Duodenal mucosa (tissue), 2 donors: ENCODE measurements around the gene SAMM50.
"Not testable (repeated sequence)": the region's sequence is repeated elsewhere in the genome, so short reads cannot be mapped to it uniquely, and the experiment has no call there.

Experiments used
- H3K27ac ChIP-seq: one replicate; pipeline ENCODE4 v1.7.0; 2013; ENCODE audit warnings: low read depth, low read length
- H3K27me3 ChIP-seq, 2 donors: one replicate each; pipeline ENCODE4 v1.7.0; 2013; ENCODE audit warnings: low read length in 2 of 2, control low read depth in 1 of 2; ENCODE audit not compliant: insufficient read depth in 2 of 2, control insufficient read depth in 1 of 2
- H3K36me3 ChIP-seq, 2 donors: one replicate each; pipeline ENCODE4 v1.7.0; 2013; ENCODE audit warnings: low read length in 2 of 2, control low read depth in 1 of 2; ENCODE audit not compliant: insufficient read depth in 2 of 2, control insufficient read depth in 1 of 2
- H3K4me1 ChIP-seq, 2 donors: one replicate each; pipeline ENCODE4 v1.7.0; 2013; ENCODE audit warnings: low read length in 2 of 2, control low read depth in 1 of 2; ENCODE audit not compliant: insufficient read depth in 2 of 2, control insufficient read depth in 1 of 2
- H3K4me3 ChIP-seq, 2 donors: one replicate each; pipeline ENCODE4 v1.7.0; 2013; ENCODE audit warnings: low read length in 2 of 2, low read depth in 1 of 2
- H3K9ac ChIP-seq, 2 donors: one replicate each; pipeline ENCODE4 v1.7.0; 2013; ENCODE audit warnings: low read length in 2 of 2, low read depth in 1 of 2
- H3K9me3 ChIP-seq, 2 donors: one replicate each; pipeline ENCODE4 v1.7.0; 2013; ENCODE audit warnings: low read length in 2 of 2, control low read depth in 1 of 2; ENCODE audit not compliant: control insufficient read depth in 1 of 2

SAMM50 gene

DNA sequence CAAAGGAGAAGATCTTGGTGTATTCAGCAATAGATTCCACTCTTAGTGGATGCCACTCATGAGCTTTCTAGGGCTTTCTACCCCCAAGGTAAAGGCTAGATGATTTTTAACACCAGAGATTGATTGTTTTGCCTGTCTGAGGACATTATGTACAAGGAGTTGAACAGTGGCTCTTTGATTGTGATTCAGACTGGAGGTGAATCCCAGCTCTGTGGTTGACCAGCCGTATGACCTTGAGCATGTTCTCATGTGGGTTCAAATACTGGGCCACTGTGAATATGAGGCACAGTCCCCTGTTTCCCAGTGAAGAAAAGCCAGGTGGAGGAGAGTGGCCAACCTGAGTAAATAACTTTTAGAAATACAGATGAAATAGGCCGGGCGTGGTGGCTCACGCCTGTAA, 44.9 kb downstream of the SAMM50 start:
- no peaks in the 10 kb centered on the region for H3K27me3 ChIP-seq
- H3K9ac ChIP-seq = no peak overlapping the region
- no peaks in the 10 kb centered on the region for H3K9me3 ChIP-seq
- no peak overlapping the region for H3K4me3 ChIP-seq
- H3K4me1 ChIP-seq = peaks cover 0 to 5% of the 10 kb centered on the region in 2 donors
- H3K27ac ChIP-seq = no peak overlapping the region
- H3K36me3 ChIP-seq = peaks cover 10 to 37% of the 10 kb centered on the region in 2 donors

DNA sequence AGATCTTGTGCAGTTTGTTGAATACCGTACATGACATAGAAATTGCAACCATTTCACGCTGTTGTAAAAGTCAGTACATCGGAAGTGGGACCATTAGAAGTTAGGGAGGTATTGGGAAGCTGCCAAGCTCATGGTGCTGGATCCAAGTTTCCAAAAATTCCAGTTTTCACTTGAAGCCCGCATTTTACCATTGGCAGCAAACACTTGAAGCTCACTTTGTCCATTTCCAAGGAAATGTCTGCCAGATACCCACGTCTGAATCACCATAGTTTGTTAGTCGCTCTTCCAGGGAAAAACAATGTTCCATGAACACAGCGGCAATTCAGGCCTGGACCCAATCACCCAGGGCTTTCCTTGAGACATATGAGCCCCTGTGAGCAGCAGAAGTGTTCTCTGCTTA, 46.3 kb downstream of the SAMM50 start:
- Histone ChIP-seq H3K9ac (no peak overlapping the region), H3K27ac (no peak overlapping the region), H3K4me3 (no peak overlapping the region), H3K36me3 (peaks cover 8 to 24% of the 10 kb centered on the region in 2 donors), H3K27me3 (no peaks in the 10 kb centered on the region), H3K9me3 (no peaks in the 10 kb centered on the region), H3K4me1 (no peaks in the 10 kb centered on the region)

DNA sequence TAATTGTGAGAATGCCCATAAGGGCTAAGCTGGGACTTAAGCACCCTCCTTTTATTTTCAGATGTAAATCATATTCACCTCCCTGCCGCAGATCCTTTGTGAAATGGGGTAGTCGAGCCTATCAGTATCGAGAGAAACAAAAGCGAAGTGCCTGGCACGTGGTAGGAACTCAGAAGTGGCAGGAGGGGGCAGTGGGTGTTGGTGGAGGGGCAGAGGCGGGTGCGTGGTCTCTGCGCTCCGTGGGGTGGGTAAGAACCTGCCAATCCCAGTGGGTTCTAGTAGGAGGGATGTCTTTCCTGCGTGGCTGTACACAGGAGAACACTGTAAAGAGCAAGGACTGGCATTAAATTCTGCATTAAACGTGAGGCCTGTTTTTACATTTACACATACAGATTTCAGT, 47.1 kb downstream of the SAMM50 start:
- Histone ChIP-seq H3K4me3 (no peak overlapping the region), H3K27me3 (no peaks in the 10 kb centered on the region), H3K9ac (no peak overlapping the region), H3K27ac (no peak overlapping the region), H3K36me3 (peaks cover 2 to 16% of the 10 kb centered on the region in 2 donors), H3K9me3 (no peaks in the 10 kb centered on the region), H3K4me1 (no peaks in the 10 kb centered on the region)

DNA sequence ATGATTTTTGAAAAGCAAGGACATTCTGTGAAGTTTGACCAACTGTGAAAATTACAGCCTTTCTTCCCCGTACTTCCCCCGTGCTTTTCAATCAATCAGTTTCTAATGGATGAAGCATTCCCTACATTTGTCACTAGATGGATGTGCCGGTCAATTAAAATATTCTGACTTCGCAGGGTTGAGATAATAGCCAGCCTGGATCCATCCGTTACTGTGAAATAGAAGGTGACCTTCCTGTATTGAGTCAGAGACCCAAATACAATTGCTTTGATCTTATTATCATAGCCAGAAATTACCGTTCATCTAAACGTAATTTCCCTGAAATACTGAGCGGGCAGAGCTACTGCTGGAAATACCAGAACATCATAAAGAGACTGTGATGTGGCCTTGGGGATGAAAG, 47.8 kb downstream of the SAMM50 start:
- Histone ChIP-seq H3K4me3 (no peak overlapping the region), H3K36me3 (peaks cover 0 to 13% of the 10 kb centered on the region in 2 donors), H3K9ac (no peak overlapping the region), H3K27me3 (no peaks in the 10 kb centered on the region), H3K27ac (no peak overlapping the region), H3K9me3 (no peaks in the 10 kb centered on the region), H3K4me1 (no peaks in the 10 kb centered on the region)

DNA sequence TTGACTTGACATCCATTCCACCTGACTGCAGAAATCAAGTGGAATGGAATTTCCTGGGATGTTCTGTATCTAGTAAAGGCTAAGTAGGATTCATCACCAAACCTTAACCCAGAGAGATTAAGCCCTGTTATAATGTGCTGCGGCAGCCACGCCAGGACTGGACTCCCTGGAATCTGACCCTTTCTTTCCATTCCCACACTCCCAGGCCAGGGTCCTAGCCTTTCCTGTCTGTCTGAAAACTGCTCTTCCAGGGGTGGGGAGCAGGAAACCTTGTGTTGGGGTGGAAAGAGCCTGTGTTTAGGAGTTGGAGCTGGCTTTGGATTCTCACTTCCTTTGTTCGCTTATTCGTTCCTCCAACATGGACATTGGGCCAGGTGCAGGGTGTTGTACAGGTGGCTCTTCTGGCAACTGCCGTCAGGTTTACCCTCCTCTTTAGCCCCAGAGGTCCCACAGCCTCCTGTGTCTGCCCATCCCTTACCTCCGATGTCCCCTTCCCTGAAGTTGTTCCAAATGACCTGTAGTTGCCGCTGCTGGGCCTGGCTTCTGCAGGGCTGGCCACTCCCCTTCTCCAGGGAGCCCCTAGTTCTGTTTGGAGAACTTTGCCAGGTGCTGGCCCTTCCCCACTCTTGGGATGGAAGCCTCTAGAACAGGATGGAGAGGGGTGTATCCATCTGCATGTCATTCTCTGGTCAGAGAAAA, 48.3 kb downstream of the SAMM50 start:
- Histone ChIP-seq H3K9me3 (no peaks in the 10 kb centered on the region), H3K27me3 (no peaks in the 10 kb centered on the region), H3K4me1 (no peaks in the 10 kb centered on the region), H3K4me3 (no peak overlapping the region), H3K36me3 (peaks cover 0 to 9% of the 10 kb centered on the region in 2 donors), H3K9ac (no peak overlapping the region), H3K27ac (no peak overlapping the region)

DNA sequence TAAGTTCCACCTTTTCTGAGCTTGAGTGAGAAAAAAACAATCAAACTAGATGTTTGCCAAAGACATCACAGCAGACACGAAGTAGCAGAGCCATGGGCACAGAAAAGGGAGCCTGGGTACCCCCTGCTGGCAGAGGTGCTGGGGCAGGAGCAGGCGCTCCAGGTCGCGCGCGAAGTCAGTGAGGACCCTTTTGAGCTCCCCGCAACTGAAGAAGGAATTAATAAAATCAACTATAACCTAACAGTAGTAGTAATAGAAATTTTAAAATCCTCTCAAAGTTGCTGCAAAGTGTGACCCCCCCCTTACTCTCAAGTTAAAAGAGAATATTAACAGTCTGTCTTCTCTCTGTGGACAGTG, 48.8 kb downstream of the SAMM50 start:
- Histone ChIP-seq H3K4me1 (no peaks in the 10 kb centered on the region), H3K27ac (no peak overlapping the region), H3K27me3 (no peaks in the 10 kb centered on the region), H3K36me3 (peaks cover 0 to 4% of the 10 kb centered on the region in 2 donors), H3K9ac (no peak overlapping the region), H3K4me3 (no peak overlapping the region), H3K9me3 (no peaks in the 10 kb centered on the region)

DNA sequence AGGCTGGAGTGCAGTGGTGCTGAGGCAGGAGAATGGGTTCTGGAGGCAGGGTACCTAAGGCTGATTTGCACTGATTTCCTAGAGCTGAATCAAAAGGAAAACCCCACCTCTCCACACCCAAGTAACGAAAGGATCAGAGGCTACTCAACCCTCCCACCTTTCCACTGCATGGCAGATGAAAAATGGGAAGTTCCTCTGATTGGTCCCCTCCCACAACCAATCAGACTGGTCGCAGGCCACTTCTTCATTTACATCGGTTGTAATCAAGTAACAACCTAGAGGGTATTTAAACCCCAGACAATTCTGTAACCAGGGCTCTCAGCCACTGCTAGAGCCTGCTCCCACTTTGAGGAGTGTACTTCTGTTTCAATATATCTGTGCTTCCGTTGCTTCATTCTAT, 50.3 kb downstream of the SAMM50 start:
- no peaks in the 10 kb centered on the region for H3K4me1 ChIP-seq
- no peak overlapping the region for H3K27ac ChIP-seq
- H3K36me3 ChIP-seq = no peaks in the 10 kb centered on the region
- no peaks in the 10 kb centered on the region for H3K9me3 ChIP-seq
- H3K4me3 ChIP-seq = no peak overlapping the region
- no peaks in the 10 kb centered on the region for H3K27me3 ChIP-seq
- H3K9ac ChIP-seq = no peak overlapping the region

DNA sequence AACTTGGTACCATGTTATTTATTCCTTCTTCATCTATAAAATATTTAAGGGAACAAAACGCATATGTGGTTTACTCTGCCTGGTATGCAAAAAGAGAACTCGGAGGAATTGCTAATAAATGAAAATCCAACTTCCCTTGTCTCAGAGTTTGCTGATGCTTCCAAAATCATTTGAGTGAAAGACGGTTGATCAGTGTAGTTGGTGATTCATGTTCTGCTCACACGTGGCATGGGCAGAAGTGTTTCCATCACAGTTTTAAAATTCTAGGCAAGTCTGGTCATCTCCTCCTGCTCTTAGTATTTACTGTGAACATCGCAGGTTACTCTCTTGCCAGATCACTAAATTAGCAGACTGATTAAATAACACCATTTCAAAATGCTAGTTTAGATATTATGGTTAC, 56.9 kb downstream of the SAMM50 start:
- Histone ChIP-seq H3K4me1 (no peaks in the 10 kb centered on the region), H3K9ac (no peak overlapping the region), H3K27ac (no peak overlapping the region), H3K27me3 (no peaks in the 10 kb centered on the region), H3K36me3 (no peaks in the 10 kb centered on the region), H3K4me3 (no peak overlapping the region), H3K9me3 (no peaks in the 10 kb centered on the region)

DNA sequence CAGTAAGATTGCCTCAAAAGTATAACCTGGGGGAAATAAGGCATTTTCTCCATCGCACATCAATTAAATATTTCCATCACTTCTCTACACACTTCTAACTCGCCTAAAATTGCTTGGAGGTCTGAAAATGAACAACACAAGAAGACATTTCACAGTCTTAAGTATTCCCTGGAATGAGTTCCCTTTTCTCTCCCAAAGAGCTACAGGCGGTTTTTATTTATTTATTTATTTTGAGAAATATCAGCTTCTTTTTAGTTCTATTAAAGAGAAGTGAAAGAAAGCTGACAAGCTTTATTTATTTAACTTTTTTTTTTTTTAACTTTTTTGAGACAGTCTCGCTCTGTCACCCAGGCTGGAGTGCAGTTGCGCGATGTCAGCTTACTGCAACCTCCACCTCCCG, 57.3 kb downstream of the SAMM50 start:
- Histone ChIP-seq H3K9me3 (no peaks in the 10 kb centered on the region), H3K4me1 (no peaks in the 10 kb centered on the region), H3K4me3 (no peak overlapping the region), H3K36me3 (no peaks in the 10 kb centered on the region), H3K9ac (no peak overlapping the region), H3K27me3 (no peaks in the 10 kb centered on the region), H3K27ac (no peak overlapping the region)

DNA sequence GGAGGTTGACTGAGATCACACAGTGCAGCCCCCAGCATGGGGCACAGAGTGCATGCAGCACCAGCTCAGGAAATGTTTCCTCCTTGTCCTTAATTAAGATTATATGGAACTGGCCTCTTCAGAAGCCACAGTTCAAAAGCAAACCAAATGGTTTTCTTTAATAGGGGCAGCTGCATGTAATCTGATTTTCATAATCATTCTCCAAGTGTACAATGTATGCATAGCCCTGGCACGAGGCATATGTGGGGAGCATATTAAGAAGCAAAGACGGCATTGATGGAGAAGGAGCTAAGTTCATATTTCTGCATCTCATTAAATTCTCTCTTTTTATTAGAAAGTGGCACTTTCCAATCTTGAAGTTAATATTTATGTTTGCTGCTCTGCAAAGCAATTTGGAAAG, 59.0 kb downstream of the SAMM50 start:
- no peaks in the 10 kb centered on the region for H3K9me3 ChIP-seq
- no peaks in the 10 kb centered on the region for H3K4me1 ChIP-seq
- H3K27me3 ChIP-seq = no peaks in the 10 kb centered on the region
- H3K27ac ChIP-seq = no peak overlapping the region
- no peak overlapping the region for H3K9ac ChIP-seq
- no peak overlapping the region for H3K4me3 ChIP-seq
- H3K36me3 ChIP-seq = no peaks in the 10 kb centered on the region

DNA sequence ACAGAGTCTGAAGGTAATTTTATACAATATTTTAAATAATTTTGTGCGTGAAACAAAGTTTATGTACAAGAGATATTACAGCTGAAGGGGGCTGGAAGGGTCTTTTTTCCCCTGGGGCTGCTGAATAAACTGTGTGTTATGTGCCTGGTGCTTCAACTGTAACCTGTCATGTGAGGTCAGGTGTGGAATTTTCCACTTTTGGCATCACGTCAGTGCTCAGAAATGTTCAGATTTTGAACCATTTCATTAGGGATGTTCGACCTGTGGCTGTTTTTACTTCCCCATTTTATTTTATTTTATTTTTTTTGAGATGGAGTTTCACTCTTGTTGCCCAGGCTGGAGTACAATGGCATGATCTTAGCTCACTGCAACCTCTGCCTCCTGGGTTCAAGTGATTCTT, 61.3 kb downstream of the SAMM50 start:
- H3K9ac ChIP-seq, H3K4me1 ChIP-seq, H3K27ac ChIP-seq, H3K27me3 ChIP-seq, H3K4me3 ChIP-seq, H3K9me3 ChIP-seq, H3K36me3 ChIP-seq: not testable (repeated sequence)
